ENCODE measurements around the gene CDH23.
A peak's percentile ranks its signal among the peaks of the same experiment; 100 is the strongest.

Gene CDH23

GRCh38 chr10:71608819-71609768 is 212.4 kb downstream of the CDH23 start:
- DNase-seq, result peak; percentile 75 to 95 (median 90)
- intact Hi-C loops (cut with DNase I), result no loop called here

GRCh38 chr10:71610651-71611050 is 213.9 kb downstream of the CDH23 start:
- no peak for DNase-seq
- intact Hi-C loops (cut with DNase I), result loop anchor here (5.0 kb wide), 1 partner anchor 228 kb away; no protein-coding TSS in a partner anchor

- peak; percentile 21 to 86 (median 66) for DNase-seq
- intact Hi-C loops (cut with DNase I), result loop anchor here (5.0 kb wide), 1 partner anchor 229 kb away; no protein-coding TSS in a partner anchor
Measured at GRCh38 chr10:71611131-71611530, 214.4 kb downstream of the CDH23 start.

- intact Hi-C loops (cut with DNase I), result loop anchor here (5.0 kb wide), 1 partner anchor 230 kb away; no protein-coding TSS in a partner anchor
- DNase-seq, result peak in 18 of 42 donors; percentile 24 to 83 (median 47)
Measured at GRCh38 chr10:71611709-71612422, 215.1 kb downstream of the CDH23 start.

- intact Hi-C loops (cut with DNase I), result loop anchor here (5.0 kb wide), 1 partner anchor 231 kb away; no protein-coding TSS in a partner anchor
- no peak for DNase-seq
Measured at GRCh38 chr10:71613261-71613777, 216.6 kb downstream of the CDH23 start.

- no peak for DNase-seq
- intact Hi-C loops (cut with DNase I), result loop anchor here (5.0 kb wide), 1 partner anchor 232 kb away; no protein-coding TSS in a partner anchor
Measured at GRCh38 chr10:71613877-71614276, 217.2 kb downstream of the CDH23 start.

- intact Hi-C loops (cut with DNase I), result loop anchor here (5.0 kb wide), 1 partner anchor 233 kb away; no protein-coding TSS in a partner anchor
- DNase-seq, result peak in 1 of 42 donors; percentile 41
Measured at GRCh38 chr10:71614946-71615345, 218.2 kb downstream of the CDH23 start.

- intact Hi-C loops (cut with DNase I), result no loop called here
- no peak for DNase-seq
Measured at GRCh38 chr10:71615538-71616329, 219.0 kb downstream of the CDH23 start.

- no peak for DNase-seq
- intact Hi-C loops (cut with DNase I), result no loop called here
Measured at GRCh38 chr10:71616817-71617654, 220.3 kb downstream of the CDH23 start.

GRCh38 chr10:71618176-71618575 is 221.5 kb downstream of the CDH23 start:
- DNase-seq, result no peak
- intact Hi-C loops (cut with DNase I), result no loop called here

- intact Hi-C loops (cut with DNase I), result no loop called here
- DNase-seq, result no peak
Measured at GRCh38 chr10:71618598-71618997, 221.9 kb downstream of the CDH23 start.

GRCh38 chr10:71620642-71621041 is 223.9 kb downstream of the CDH23 start:
- intact Hi-C loops (cut with DNase I), result no loop called here
- DNase-seq, result peak in 5 of 42 donors; percentile 11 to 58 (median 19)

GRCh38 chr10:71621231-71622153 is 224.8 kb downstream of the CDH23 start:
- peak in 41 of 42 donors; percentile 44 to 92 (median 69) for DNase-seq
- intact Hi-C loops (cut with DNase I), result no loop called here

GRCh38 chr10:71622154-71622526 is 225.4 kb downstream of the CDH23 start:
- intact Hi-C loops (cut with DNase I), result no loop called here
- peak in 24 of 42 donors; percentile 14 to 70 (median 42) for DNase-seq

- no peak for DNase-seq
Measured at GRCh38 chr10:71622616-71623015, 225.9 kb downstream of the CDH23 start.

GRCh38 chr10:71623098-71623985 is 226.6 kb downstream of the CDH23 start:
- peak in 38 of 42 donors; percentile 30 to 83 (median 54) for DNase-seq
- intact Hi-C loops (cut with DNase I), result no loop called here

More at GRCh38 chr10:71622616-71623015, 225.9 kb downstream of the CDH23 start:
- intact Hi-C loops (cut with DNase I), result no loop called here
